ENCODE results near the gene KMT2E. TPM values are rescaled to one million over a fixed set of nuclear protein-coding genes. Genes with fewer than 3 reads are reported as not detected.
"Not testable (repeated sequence)": the region's sequence is repeated elsewhere in the genome, so short reads cannot be mapped to it uniquely, and the experiment has no call there.

KMT2E gene
- total RNA-seq, 3 donors from 2014 or later = 49.2 to 71.8 (median 67.4) TPM

DNA sequence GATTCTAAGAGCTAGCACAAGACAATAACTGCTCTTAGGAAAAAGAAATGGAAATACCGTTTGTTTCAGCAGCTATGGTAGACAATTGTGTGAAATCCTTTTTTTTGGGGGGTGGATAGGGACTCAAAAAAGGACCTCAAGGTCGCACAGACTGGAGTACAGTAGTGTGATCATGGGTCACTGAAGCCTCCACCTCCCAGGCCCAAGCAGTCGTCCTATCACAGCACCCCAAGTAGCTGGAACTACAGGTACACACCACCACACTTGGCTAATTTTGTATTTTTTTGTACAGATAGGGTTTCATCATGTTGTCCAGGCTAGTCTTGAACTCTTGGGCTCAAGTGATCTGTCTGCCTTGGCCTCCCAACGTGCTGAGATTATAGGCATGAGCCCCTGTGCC is 33.9 kb downstream of the KMT2E start:
- Mint-ChIP-seq H3K4me3 (no peak overlapping the region), H3K9me3 (no peaks in the 10 kb centered on the region), H3K36me3 (ENCODE audit: insufficient read depth) (peaks cover 35% of the 10 kb centered on the region), H3K4me1 (ENCODE audit: low read depth) (peaks cover 53% of the 10 kb centered on the region), H3K27me3 (ENCODE audit: low read depth) (no peaks in the 10 kb centered on the region)
- DNase-seq = no peak
- no peak for ATAC-seq

- Mint-ChIP-seq H3K9me3 (no peaks in the 10 kb centered on the region), H3K27me3 (ENCODE audit: low read depth) (no peaks in the 10 kb centered on the region), H3K4me1 (ENCODE audit: low read depth) (peaks cover 57% of the 10 kb centered on the region), H3K36me3 (ENCODE audit: insufficient read depth) (peaks cover 35% of the 10 kb centered on the region), H3K4me3 (no peak overlapping the region)
- DNase-seq (no peak), ATAC-seq (no peak)
Observed at GRCh38 chr7:105050493-105050892, 36.5 kb downstream of the KMT2E start.

GRCh38 chr7:105050899-105051298 is 36.9 kb downstream of the KMT2E start:
- H3K4me1 Mint-ChIP-seq (ENCODE audit: low read depth) = peaks cover 57% of the 10 kb centered on the region
- not testable (repeated sequence) for H3K4me3 Mint-ChIP-seq; ATAC-seq; DNase-seq; H3K9me3 Mint-ChIP-seq; H3K27me3 Mint-ChIP-seq (ENCODE audit: low read depth)
- peaks cover 32% of the 10 kb centered on the region for H3K36me3 Mint-ChIP-seq (ENCODE audit: insufficient read depth)

GRCh38 chr7:105055084-105055483 is 41.1 kb downstream of the KMT2E start:
- Mint-ChIP-seq H3K9me3 (no peaks in the 10 kb centered on the region), H3K27me3 (ENCODE audit: low read depth) (no peaks in the 10 kb centered on the region), H3K4me1 (ENCODE audit: low read depth) (peaks cover 77% of the 10 kb centered on the region), H3K36me3 (ENCODE audit: insufficient read depth) (peaks cover 24% of the 10 kb centered on the region), H3K4me3 (no peak overlapping the region)
- DNase-seq (no peak), ATAC-seq (no peak)

DNA sequence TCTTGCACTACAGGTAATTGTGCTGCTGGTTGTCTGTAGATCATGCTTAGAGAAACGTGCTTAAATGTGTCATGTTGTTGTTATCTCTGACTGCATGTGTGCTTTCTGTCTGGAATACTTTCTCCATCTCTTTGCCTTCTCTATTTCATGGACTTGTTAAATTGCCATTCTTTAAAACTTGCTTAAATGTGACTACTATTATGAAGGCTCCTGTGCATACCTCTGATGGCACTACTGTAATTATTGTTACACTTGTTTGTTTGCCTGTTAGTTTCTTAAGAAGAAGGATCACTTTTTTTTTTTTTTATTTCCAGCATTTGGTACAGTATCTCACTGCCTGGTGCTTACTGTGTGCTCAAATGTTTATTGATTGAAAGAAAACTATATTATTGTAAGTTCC is 41.6 kb downstream of the KMT2E start:
- Mint-ChIP-seq H3K4me3 (no peak overlapping the region), H3K36me3 (ENCODE audit: insufficient read depth) (peaks cover 26% of the 10 kb centered on the region), H3K9me3 (no peaks in the 10 kb centered on the region), H3K27me3 (ENCODE audit: low read depth) (no peaks in the 10 kb centered on the region), H3K4me1 (ENCODE audit: low read depth) (peaks cover 76% of the 10 kb centered on the region)
- DNase-seq (no peak), ATAC-seq (no peak)

- H3K4me1 Mint-ChIP-seq (ENCODE audit: low read depth) = peaks cover 72% of the 10 kb centered on the region
- DNase-seq = no peak
- no peak for ATAC-seq
- no peaks in the 10 kb centered on the region for H3K27me3 Mint-ChIP-seq (ENCODE audit: low read depth)
- no peaks in the 10 kb centered on the region for H3K9me3 Mint-ChIP-seq
- H3K36me3 Mint-ChIP-seq (ENCODE audit: insufficient read depth) = peaks cover 18% of the 10 kb centered on the region
- H3K4me3 Mint-ChIP-seq = no peak overlapping the region
Observed at GRCh38 chr7:105057472-105057871, 43.5 kb downstream of the KMT2E start.

GRCh38 chr7:105060437-105060836 is 46.4 kb downstream of the KMT2E start:
- H3K36me3 Mint-ChIP-seq (ENCODE audit: insufficient read depth) = peaks cover 19% of the 10 kb centered on the region
- peaks cover 63% of the 10 kb centered on the region for H3K4me1 Mint-ChIP-seq (ENCODE audit: low read depth)
- H3K9me3 Mint-ChIP-seq = no peaks in the 10 kb centered on the region
- DNase-seq (no peak), ATAC-seq (no peak)
- no peak overlapping the region for H3K4me3 Mint-ChIP-seq
- H3K27me3 Mint-ChIP-seq (ENCODE audit: low read depth) = no peaks in the 10 kb centered on the region

- no peaks in the 10 kb centered on the region for H3K27me3 Mint-ChIP-seq (ENCODE audit: low read depth)
- ATAC-seq (no peak), DNase-seq (no peak)
- H3K9me3 Mint-ChIP-seq = no peaks in the 10 kb centered on the region
- no peak overlapping the region for H3K4me3 Mint-ChIP-seq
- peaks cover 19% of the 10 kb centered on the region for H3K36me3 Mint-ChIP-seq (ENCODE audit: insufficient read depth)
- peaks cover 59% of the 10 kb centered on the region for H3K4me1 Mint-ChIP-seq (ENCODE audit: low read depth)
Observed at GRCh38 chr7:105060923-105061322, 46.9 kb downstream of the KMT2E start.

DNA sequence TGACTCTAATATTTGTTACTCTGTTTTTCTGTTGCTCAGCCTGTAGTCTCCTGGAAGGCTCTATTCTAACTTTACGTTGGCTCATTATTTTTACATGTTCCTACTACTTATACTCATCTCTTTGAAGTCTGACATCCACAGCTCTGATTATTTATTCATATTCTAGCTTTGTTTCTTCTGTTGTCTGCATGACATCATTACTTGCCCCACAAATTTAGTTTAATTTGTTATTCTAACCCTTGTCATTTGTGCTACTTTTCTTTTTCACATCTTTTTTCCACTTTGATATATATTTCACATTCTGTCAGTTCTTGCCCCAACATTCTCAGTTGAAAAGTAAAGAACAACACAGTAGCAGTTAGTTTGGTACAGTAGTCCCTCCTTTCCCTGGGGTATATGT is 51.1 kb downstream of the KMT2E start:
- H3K4me3 Mint-ChIP-seq = no peak overlapping the region
- no peaks in the 10 kb centered on the region for H3K27me3 Mint-ChIP-seq (ENCODE audit: low read depth)
- peaks cover 27% of the 10 kb centered on the region for H3K36me3 Mint-ChIP-seq (ENCODE audit: insufficient read depth)
- DNase-seq = no peak
- no peak for ATAC-seq
- H3K4me1 Mint-ChIP-seq (ENCODE audit: low read depth) = peaks cover 28% of the 10 kb centered on the region
- no peaks in the 10 kb centered on the region for H3K9me3 Mint-ChIP-seq

- DNase-seq (no peak), ATAC-seq (no peak)
- H3K4me3 Mint-ChIP-seq = no peak overlapping the region
- peaks cover 33% of the 10 kb centered on the region for H3K36me3 Mint-ChIP-seq (ENCODE audit: insufficient read depth)
- peaks cover 14% of the 10 kb centered on the region for H3K4me1 Mint-ChIP-seq (ENCODE audit: low read depth)
- no peaks in the 10 kb centered on the region for H3K9me3 Mint-ChIP-seq
- H3K27me3 Mint-ChIP-seq (ENCODE audit: low read depth) = no peaks in the 10 kb centered on the region
Observed at GRCh38 chr7:105067691-105068090, 53.7 kb downstream of the KMT2E start.

GRCh38 chr7:105068886-105069285 is 54.9 kb downstream of the KMT2E start:
- DNase-seq = no peak
- ATAC-seq = no peak
- no peaks in the 10 kb centered on the region for H3K9me3 Mint-ChIP-seq
- H3K4me1 Mint-ChIP-seq (ENCODE audit: low read depth) = peaks cover 9% of the 10 kb centered on the region
- no peak overlapping the region for H3K4me3 Mint-ChIP-seq
- H3K36me3 Mint-ChIP-seq (ENCODE audit: insufficient read depth) = peaks cover 33% of the 10 kb centered on the region
- H3K27me3 Mint-ChIP-seq (ENCODE audit: low read depth) = no peaks in the 10 kb centered on the region

DNA sequence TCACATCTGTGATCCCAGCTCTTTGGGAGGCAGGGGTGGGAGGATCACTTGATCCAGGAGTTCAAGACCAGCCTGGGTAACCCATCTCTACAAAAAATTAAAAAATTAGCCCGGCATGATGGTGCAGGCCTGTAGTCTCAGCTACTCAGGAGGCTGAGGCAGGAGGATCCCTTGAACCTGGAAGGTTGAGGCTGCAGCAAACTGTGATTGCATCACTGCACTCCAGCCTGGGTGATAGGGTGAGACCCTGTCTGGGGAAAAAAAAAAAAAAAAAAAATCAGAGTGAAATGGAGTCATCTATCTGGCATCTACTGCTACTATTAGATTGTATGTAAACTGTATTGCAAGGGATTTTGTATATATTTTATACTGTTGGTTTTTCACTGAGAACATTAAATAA is 59.1 kb downstream of the KMT2E start:
- peaks cover 45% of the 10 kb centered on the region for H3K36me3 Mint-ChIP-seq (ENCODE audit: insufficient read depth)
- no peak for ATAC-seq
- no peaks in the 10 kb centered on the region for H3K27me3 Mint-ChIP-seq (ENCODE audit: low read depth)
- no peak for DNase-seq
- no peaks in the 10 kb centered on the region for H3K9me3 Mint-ChIP-seq
- H3K4me1 Mint-ChIP-seq (ENCODE audit: low read depth) = peaks cover 3% of the 10 kb centered on the region
- no peak overlapping the region for H3K4me3 Mint-ChIP-seq

DNA sequence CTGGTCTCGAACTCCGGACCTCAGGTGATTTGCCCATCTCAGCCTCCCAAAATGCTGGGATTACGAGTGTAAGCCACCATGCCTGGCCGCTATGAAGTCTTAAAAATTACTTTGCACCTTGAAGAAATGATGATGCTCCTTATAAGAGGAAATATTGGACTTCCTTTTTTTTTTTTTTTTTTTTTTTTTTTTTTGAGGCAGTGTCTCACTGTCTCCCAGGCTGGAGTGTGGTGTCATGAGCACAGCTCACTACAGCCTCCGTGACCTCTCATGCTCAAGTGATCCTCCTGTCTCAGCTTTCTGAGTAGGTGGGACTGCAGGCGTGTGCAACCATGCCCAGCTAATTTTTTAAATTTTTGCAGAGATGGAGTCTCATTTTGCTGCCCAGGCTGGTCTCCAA is 65.3 kb downstream of the KMT2E start:
- H3K4me3 Mint-ChIP-seq = no peak overlapping the region
- H3K36me3 Mint-ChIP-seq (ENCODE audit: insufficient read depth) = peaks cover 43% of the 10 kb centered on the region
- peaks cover 8% of the 10 kb centered on the region for H3K4me1 Mint-ChIP-seq (ENCODE audit: low read depth)
- no peak for ATAC-seq
- DNase-seq = no peak
- no peaks in the 10 kb centered on the region for H3K9me3 Mint-ChIP-seq
- no peaks in the 10 kb centered on the region for H3K27me3 Mint-ChIP-seq (ENCODE audit: low read depth)

DNA sequence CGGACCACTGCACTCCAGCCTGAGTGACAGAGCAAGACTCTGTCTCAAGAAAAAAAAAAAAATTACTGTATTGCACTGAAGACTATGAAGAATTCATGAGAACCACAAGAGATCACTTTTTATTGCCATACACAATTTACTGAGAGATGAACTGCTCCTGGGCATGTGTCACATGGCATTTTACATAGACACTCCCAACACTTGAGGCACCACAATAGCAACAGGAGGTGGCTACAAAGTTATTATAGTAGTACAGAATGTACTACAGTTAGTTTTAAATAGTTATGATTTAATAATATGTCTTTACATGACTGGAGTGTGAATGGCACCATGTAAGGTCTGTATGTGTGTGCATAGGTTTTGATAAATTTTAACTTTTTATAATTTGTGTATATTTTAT is 70.6 kb downstream of the KMT2E start:
- H3K4me1 Mint-ChIP-seq (ENCODE audit: low read depth) = peaks cover 18% of the 10 kb centered on the region
- H3K27me3 Mint-ChIP-seq (ENCODE audit: low read depth) = no peaks in the 10 kb centered on the region
- no peak overlapping the region for H3K4me3 Mint-ChIP-seq
- ATAC-seq (no peak), DNase-seq (no peak)
- H3K36me3 Mint-ChIP-seq (ENCODE audit: insufficient read depth) = peaks cover 32% of the 10 kb centered on the region
- H3K9me3 Mint-ChIP-seq = no peaks in the 10 kb centered on the region

GRCh38 chr7:105086850-105087249 is 72.8 kb downstream of the KMT2E start:
- Mint-ChIP-seq H3K27me3 (ENCODE audit: low read depth) (no peaks in the 10 kb centered on the region), H3K4me1 (ENCODE audit: low read depth) (peaks cover 20% of the 10 kb centered on the region), H3K9me3 (no peaks in the 10 kb centered on the region), H3K36me3 (ENCODE audit: insufficient read depth) (peaks cover 41% of the 10 kb centered on the region), H3K4me3 (no peak overlapping the region)
- no peak for DNase-seq
- no peak for ATAC-seq

DNA sequence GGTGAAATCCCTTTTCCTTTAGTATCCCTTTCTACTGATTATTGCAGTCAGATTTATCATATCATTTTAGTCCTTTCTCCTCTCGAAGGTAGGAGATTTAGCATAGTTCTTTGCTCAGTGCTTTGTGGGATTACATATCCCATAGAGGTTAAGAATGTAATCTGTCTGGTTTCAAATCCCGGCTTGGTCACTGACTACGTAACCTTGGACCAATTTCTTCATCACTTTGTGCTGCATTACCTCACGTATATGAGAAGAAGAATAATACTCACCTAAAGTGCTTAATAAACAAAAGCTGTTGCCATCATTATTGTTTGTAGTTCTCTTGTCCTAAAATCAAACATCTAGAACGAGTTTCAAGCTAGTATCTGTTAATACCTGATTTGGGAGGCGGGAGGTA is 74.0 kb downstream of the KMT2E start:
- H3K4me3 Mint-ChIP-seq = no peak overlapping the region
- H3K27me3 Mint-ChIP-seq (ENCODE audit: low read depth) = no peaks in the 10 kb centered on the region
- H3K4me1 Mint-ChIP-seq (ENCODE audit: low read depth) = peaks cover 14% of the 10 kb centered on the region
- no peaks in the 10 kb centered on the region for H3K9me3 Mint-ChIP-seq
- ATAC-seq (no peak), DNase-seq (no peak)
- H3K36me3 Mint-ChIP-seq (ENCODE audit: insufficient read depth) = peaks cover 34% of the 10 kb centered on the region
